H1 (cell line): ENCODE data around the gene RIMBP2. TPM values are rescaled to one million over a fixed set of nuclear protein-coding genes. Genes with fewer than 3 reads are reported as not detected.

ENCODE experiments used
- JUND ChIP-seq: IDR thresholded peaks from 2 replicates; pipeline ENCODE4 v1.6.1; 2011; ENCODE audit warnings: mild to moderate bottlenecking, improper control_type of control experiment, low read length
- RXRA ChIP-seq: IDR thresholded peaks from 2 replicates; pipeline ENCODE4 v1.6.1; 2011; ENCODE audit warnings: low read depth, mild to moderate bottlenecking, low read length, moderate library complexity; ENCODE audit not compliant: insufficient read depth
- SAP30 ChIP-seq: fragments of 300-600 bp; sonication (generic); IDR thresholded peaks from 2 replicates; pipeline ENCODE4 v1.7.1; 2012; ENCODE audit warnings: low read length, moderate library complexity, mild to moderate bottlenecking, inconsistent platforms; ENCODE audit not compliant: insufficient read depth, insufficient replicate concordance
- SP4 ChIP-seq: IDR thresholded peaks from 2 replicates; pipeline ENCODE4 v1.6.1; 2012; ENCODE audit warnings: low read length, inconsistent platforms
- polyA plus RNA-seq, 7 experiments: library from polyadenylated mRNA; depleted of rRNA in 3 of 7; stranded (reverse) in 5 of 7; unstranded in 2 of 7; fragments of >200 nt in 5 of 7; fragments of 200-250 nt in 2 of 7; gene quantifications; 1 replicate in 5 of 7; 2 replicates in 1 of 7; 4 replicates in 1 of 7; pipeline versions ENCODE4 v1.2.1 to v1.2.3, GENCODE V29; 2011 to 2013; ENCODE audit warnings: missing spikeins in 2 of 7, mixed read lengths in 2 of 7
- total RNA-seq: library from RNA; stranded (reverse); fragmentation: NEBNext Ultra II Directional; extraction: Animal tissue kit (Norgen Biotek cat#: 25700); gene quantifications from 2 replicates; pipeline ENCODE4 v1.2.1, GENCODE V29; 2021
- TF ChIP-seq, protein P1 (sequence below): fragments of 300-600 bp; sonication (generic); IDR thresholded peaks from 2 replicates; pipeline ENCODE4 v1.7.1; 2012; ENCODE audit warnings: low read length, moderate library complexity, mild to moderate bottlenecking, inconsistent platforms; ENCODE audit not compliant: insufficient replicate concordance

Gene RIMBP2
- total and polyA plus RNA-seq, 2 of the 8 experiments (the other 6 are each of a cell fraction or from before 2014, with no cell fraction given), result 0.18 to 0.65 TPM

DNA sequence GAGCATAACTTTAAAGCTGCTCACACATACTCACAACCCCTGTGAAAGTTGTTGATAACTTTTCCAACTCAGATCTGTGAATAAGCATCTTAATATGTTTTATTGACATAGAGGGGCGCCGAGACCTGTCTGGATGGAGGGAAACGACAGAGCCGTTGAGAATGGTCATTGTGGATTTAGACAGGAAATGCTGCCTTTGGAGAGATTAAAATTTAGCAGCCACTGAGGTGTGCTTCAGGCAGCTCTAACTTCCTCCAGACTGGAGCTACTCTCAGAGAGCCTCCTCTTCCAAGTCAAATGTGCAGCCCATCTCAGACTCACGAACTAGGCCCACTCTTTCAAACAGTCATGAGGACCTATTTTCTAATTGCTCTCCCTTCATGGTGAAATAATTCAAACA lies 90.9 kb downstream of the RIMBP2 start (continued):
- no peak for TF ChIP-seq RXRA
- no peak for TF ChIP-seq JUND
- TF ChIP-seq SP4, result no peak
- TF ChIP-seq, protein P1, sequence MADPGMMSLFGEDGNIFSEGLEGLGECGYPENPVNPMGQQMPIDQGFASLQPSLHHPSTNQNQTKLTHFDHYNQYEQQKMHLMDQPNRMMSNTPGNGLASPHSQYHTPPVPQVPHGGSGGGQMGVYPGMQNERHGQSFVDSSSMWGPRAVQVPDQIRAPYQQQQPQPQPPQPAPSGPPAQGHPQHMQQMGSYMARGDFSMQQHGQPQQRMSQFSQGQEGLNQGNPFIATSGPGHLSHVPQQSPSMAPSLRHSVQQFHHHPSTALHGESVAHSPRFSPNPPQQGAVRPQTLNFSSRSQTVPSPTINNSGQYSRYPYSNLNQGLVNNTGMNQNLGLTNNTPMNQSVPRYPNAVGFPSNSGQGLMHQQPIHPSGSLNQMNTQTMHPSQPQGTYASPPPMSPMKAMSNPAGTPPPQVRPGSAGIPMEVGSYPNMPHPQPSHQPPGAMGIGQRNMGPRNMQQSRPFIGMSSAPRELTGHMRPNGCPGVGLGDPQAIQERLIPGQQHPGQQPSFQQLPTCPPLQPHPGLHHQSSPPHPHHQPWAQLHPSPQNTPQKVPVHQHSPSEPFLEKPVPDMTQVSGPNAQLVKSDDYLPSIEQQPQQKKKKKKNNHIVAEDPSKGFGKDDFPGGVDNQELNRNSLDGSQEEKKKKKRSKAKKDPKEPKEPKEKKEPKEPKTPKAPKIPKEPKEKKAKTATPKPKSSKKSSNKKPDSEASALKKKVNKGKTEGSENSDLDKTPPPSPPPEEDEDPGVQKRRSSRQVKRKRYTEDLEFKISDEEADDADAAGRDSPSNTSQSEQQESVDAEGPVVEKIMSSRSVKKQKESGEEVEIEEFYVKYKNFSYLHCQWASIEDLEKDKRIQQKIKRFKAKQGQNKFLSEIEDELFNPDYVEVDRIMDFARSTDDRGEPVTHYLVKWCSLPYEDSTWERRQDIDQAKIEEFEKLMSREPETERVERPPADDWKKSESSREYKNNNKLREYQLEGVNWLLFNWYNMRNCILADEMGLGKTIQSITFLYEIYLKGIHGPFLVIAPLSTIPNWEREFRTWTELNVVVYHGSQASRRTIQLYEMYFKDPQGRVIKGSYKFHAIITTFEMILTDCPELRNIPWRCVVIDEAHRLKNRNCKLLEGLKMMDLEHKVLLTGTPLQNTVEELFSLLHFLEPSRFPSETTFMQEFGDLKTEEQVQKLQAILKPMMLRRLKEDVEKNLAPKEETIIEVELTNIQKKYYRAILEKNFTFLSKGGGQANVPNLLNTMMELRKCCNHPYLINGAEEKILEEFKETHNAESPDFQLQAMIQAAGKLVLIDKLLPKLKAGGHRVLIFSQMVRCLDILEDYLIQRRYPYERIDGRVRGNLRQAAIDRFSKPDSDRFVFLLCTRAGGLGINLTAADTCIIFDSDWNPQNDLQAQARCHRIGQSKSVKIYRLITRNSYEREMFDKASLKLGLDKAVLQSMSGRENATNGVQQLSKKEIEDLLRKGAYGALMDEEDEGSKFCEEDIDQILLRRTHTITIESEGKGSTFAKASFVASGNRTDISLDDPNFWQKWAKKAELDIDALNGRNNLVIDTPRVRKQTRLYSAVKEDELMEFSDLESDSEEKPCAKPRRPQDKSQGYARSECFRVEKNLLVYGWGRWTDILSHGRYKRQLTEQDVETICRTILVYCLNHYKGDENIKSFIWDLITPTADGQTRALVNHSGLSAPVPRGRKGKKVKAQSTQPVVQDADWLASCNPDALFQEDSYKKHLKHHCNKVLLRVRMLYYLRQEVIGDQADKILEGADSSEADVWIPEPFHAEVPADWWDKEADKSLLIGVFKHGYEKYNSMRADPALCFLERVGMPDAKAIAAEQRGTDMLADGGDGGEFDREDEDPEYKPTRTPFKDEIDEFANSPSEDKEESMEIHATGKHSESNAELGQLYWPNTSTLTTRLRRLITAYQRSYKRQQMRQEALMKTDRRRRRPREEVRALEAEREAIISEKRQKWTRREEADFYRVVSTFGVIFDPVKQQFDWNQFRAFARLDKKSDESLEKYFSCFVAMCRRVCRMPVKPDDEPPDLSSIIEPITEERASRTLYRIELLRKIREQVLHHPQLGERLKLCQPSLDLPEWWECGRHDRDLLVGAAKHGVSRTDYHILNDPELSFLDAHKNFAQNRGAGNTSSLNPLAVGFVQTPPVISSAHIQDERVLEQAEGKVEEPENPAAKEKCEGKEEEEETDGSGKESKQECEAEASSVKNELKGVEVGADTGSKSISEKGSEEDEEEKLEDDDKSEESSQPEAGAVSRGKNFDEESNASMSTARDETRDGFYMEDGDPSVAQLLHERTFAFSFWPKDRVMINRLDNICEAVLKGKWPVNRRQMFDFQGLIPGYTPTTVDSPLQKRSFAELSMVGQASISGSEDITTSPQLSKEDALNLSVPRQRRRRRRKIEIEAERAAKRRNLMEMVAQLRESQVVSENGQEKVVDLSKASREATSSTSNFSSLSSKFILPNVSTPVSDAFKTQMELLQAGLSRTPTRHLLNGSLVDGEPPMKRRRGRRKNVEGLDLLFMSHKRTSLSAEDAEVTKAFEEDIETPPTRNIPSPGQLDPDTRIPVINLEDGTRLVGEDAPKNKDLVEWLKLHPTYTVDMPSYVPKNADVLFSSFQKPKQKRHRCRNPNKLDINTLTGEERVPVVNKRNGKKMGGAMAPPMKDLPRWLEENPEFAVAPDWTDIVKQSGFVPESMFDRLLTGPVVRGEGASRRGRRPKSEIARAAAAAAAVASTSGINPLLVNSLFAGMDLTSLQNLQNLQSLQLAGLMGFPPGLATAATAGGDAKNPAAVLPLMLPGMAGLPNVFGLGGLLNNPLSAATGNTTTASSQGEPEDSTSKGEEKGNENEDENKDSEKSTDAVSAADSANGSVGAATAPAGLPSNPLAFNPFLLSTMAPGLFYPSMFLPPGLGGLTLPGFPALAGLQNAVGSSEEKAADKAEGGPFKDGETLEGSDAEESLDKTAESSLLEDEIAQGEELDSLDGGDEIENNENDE, result no peak
- TF ChIP-seq SAP30, result no peak
